ENCODE measurements around the gene SLAMF6.

DNA sequence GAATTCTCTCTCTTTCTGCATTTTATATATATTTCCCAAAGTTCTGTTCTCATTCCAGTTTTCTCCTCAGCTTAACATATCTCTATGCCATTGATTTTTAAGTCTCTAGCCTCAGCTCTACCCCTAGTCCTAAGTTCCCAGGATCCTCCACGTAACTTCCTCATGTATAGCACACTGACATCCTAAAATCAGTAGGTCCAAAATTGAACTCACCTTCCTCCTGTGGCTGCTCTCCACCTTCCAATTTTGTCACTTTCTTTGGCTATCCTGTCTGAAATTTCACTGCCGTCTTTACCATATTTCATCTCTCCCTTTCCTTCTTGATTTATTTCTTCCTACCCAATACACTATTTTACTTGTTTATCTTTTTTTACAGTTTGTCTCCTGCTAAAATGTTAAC lies 1.5 kb downstream of the SLAMF6 start:
- TF ChIP-seq EZH2phosphoT487 (IDR thresholded peaks at IDR 0.05; ENCODE audit: borderline replicate concordance, low read length): no peak
- TF ChIP-seq, protein P1, sequence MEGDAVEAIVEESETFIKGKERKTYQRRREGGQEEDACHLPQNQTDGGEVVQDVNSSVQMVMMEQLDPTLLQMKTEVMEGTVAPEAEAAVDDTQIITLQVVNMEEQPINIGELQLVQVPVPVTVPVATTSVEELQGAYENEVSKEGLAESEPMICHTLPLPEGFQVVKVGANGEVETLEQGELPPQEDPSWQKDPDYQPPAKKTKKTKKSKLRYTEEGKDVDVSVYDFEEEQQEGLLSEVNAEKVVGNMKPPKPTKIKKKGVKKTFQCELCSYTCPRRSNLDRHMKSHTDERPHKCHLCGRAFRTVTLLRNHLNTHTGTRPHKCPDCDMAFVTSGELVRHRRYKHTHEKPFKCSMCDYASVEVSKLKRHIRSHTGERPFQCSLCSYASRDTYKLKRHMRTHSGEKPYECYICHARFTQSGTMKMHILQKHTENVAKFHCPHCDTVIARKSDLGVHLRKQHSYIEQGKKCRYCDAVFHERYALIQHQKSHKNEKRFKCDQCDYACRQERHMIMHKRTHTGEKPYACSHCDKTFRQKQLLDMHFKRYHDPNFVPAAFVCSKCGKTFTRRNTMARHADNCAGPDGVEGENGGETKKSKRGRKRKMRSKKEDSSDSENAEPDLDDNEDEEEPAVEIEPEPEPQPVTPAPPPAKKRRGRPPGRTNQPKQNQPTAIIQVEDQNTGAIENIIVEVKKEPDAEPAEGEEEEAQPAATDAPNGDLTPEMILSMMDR (IDR thresholded peaks at IDR 0.05; ENCODE audit: low read depth, low read length, poor library complexity, severe bottlenecking): no peak
